ENCODE results near the gene SNTA1.
"Not testable (repeated sequence)": the region's sequence is repeated elsewhere in the genome, so short reads cannot be mapped to it uniquely, and the experiment has no call there.

SNTA1 gene

DNA sequence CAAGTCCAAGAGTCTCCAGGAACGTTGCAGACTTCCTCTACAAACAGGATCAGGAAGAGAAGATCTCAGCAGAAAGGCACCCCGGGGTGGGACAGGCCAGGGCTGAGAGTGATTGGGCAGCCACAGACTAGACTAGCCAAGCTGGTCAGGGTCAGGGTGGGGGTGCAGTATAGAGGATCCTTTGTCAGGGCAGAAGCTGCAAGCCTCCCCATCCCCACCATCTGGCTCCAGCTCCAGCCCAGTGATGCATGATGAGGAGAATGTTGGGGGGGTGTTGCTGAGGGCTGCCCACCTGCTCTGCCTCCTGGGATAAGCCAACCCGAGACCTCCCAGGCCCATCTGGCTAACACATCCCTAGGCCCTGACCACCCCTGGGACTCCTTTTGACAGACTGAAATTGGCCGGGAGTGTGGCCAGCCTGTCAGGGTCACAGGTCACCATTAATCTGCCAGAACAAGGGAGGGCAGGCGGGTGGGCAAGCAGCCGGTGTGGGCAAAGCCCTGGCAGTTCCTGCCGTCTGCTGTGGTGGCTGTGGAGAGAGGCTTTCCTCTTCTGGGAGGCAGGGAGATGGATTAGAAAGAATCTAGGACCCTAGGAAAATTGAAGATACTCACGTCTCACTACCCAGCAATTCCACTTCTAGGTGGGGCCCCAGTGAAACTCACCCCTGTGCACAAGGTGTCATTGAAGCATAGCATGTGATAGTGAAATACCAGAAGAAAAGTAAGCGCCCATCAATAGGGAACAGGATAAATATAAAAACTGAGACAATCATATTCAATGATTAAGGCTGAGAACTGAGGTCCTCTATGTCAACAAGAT is 22.1 kb upstream of the SNTA1 start:
- no peak for DNase-seq (ENCODE audit: low read depth)

DNA sequence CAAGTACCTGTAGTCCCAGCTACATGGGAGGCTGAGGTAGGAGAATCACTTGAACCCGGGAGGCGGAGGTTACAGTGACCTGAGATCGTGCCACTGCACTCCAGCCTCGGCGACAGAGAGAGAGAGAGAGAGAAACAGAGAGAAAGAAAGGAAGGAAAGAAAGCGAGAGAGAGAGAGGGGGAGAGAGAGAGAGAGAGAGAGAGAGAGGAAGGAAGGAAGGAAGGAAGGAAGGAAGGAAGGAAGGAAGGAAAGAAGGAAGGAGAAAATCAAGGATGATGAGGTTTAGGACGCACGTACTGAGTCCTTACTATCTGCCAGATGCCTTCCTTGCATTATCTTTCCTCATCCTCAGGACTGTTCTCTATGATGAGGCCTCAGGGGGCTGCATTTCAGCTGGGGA is 21.2 kb upstream of the SNTA1 start:
- DNase-seq (ENCODE audit: low read depth) = not testable (repeated sequence)

DNA sequence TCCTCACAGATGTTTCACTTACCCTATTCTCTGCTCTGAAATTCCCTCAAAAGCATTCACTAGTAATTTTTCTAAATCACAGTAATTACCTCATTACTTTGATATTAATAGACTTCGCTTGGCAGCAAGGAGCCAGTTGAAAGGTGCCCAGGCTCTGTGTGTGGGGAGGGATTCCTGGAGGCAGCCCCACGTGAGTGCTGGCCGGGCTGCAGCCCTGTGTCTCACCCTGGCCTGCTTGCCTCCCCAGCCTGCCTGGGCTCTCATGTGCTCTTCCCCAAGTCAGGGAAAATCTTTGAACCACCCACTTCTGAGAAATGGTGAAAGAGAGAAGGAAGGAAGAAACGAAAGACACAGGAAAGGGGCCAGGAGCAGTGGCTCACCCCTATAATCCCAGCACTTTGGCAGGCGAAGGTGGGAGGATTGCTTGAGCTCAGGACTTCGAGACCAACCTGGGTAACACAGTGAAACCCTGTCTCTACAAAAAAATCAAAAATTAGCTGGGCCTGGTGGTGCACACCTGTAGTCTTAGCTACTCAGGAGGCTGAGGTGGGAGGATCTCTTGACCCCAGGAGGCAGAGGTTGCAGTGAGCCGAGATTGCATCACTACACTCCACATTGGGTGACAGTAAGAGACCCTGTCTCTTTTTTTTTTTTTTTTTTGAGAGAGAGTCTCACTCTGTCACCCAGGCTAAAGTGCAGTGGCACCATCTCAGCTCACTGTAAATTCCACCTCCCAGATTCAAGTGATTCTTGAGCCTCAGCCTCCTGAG is 20.0 kb upstream of the SNTA1 start:
- no peak for DNase-seq (ENCODE audit: low read depth)

DNA sequence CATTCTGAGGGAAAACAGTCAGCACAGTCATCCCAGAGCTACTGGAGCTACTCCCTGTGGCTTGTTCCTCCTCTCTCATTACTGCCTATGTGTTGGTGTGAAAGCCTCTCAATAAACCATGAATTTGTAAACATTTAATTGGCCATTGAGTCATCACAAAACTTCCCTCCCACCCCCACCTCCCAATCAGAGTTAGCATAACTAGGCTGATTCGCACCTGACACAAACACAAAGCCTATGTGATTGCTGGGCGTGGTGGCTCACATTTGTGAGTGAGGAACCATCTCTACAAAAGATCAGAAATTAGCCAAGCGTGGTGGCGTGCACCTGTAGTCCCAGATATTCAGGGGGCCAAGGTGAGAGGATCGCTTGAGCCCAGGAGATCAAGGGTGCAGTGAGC is 17.1 kb upstream of the SNTA1 start:
- no peak for DNase-seq (ENCODE audit: low read depth)

DNA sequence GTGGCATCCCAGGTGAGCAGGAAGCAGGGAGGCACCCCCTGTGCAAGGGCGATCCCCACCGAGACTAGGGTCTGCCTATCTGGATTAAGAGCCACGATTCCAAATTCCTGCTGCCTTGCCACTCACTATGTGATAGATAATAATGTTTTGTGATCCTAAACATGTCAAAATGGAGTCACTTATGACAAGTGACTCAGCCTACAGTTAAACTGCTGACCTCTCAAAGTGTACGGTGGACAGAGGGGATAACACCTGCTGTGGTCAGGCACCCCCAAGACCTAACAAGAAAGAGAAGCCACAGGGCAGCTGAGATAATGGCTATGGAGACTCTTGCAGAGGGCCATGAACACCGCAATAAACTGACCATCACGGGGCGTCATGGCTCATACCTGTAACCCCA is 16.0 kb upstream of the SNTA1 start:
- no peak for DNase-seq (ENCODE audit: low read depth)

DNA sequence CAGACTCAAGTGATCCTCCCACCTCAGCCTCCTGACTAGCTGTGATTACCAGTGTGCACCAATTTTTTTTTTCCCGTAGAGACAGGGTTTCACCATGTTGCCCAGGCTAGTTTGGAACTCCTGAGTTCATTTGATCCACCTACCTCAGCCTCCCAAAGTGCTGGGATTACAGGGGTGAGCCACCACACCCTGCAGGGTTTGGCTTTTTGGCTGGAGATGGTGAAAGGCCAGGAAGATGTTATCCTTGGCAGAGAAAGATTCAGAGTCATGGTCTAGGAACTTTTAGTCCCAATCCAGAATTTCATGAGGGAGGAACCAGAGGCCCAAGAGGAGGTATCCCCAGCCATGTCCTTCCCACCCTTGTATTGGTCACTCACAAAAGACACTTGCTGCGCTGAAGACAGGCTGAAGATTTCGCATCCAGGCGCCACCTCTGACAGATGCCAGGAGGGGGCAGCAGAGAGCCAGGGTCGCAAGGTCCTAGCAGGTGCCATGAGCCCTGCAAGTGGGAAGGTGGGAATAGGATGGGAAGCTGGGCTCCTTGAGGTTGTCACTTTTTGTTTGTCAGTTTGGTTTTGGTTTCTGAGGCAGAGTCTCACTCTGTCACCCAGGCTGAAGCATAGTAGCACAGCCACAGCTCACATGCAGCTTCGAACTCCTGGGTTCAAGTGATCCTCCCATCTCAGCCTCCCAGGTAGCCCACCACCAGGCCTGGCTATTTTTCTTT is 13.5 kb upstream of the SNTA1 start:
- peak; percentile 75 for DNase-seq (ENCODE audit: low read depth)

DNA sequence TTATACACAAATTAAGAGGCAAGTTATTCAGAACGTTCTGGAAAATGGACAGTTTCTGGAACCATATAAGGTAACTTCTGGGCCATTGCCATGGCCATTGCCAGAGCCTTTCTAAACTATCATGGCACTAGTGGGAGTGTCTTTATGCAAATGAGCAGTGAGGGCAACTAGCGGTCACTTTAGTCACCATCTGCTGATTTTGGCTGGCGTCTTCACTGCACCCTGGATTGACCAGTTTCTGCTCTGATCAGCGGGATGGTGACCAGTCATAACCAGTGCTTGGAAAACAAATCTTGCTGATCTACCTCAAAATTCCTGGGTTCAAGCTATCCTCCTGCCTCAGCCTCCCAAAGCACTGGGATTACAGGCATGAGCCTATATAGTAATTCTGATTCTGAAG is 7.3 kb upstream of the SNTA1 start:
- peak; percentile 67 for DNase-seq (ENCODE audit: low read depth)

DNA sequence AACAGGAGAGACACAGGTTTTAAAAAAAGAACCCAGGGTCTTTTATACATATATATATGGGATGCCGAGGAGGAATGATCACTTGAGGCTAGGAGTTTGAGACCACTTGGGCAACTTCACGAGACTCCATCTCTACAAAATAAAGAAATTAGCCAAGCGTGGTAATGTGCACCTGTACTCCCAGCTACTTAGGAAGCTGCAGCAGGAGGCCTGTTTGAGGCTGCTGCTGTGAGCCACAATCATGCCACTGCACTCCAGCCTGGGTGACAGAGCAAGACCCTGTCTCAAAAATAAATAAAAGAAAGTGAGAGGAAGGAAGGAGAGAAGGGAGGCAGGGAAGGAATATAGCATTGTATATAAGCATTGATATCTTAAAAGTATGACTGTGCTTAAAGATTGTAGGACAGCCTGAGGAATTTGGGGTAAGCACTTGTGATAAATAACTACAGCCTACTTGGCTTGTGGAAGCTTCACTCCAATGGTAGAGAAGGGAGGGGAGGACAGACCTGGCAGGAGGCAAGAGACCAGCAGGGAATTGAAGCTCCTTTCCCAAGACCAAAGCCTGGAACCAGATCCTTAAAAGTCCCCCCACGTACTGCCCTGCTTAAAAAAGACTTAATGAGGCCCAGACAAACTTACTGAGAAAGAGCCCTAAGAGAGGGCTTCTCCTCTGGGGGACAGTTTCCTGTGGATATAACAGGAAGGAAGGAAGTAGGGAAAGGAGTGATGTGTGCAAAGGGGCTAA is 2.5 kb upstream of the SNTA1 start:
- no peak for DNase-seq (ENCODE audit: low read depth)

DNA sequence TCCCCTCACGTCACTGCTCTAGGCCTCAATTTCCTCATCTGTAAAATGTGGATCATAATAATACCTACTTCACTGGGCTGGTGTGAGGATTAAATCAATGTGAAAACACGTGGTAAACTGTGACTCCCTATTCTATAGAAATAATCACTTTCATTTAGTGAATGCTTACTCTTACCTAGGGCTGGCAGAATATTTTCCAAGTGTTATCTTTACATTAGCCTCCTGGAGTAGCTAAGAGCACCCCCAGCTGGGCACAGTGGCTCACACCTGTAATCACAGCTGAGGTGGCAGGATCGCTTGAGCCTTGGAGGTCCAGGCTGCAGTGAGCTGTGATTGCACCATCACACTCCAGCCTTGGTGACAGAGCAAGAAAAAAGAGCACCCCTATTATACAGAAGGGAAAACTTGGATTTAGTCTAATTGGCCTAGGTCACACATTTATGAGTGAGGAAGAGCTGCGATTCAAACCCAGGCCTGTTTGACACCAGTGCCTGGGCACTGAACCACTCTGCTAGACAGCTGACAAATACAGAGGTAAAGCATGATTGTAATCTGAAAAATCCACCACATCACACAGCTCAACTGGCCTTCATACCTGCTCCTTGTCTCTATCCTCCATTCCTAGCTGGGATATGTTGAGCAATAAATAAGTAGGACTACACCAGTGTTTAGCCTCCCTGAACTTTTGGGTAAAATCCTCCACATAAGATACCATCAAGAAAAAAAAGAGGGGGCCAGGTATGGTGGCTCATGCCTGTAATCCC is 1.4 kb upstream of the SNTA1 start:
- peak; percentile 11 for DNase-seq (ENCODE audit: low read depth)

DNA sequence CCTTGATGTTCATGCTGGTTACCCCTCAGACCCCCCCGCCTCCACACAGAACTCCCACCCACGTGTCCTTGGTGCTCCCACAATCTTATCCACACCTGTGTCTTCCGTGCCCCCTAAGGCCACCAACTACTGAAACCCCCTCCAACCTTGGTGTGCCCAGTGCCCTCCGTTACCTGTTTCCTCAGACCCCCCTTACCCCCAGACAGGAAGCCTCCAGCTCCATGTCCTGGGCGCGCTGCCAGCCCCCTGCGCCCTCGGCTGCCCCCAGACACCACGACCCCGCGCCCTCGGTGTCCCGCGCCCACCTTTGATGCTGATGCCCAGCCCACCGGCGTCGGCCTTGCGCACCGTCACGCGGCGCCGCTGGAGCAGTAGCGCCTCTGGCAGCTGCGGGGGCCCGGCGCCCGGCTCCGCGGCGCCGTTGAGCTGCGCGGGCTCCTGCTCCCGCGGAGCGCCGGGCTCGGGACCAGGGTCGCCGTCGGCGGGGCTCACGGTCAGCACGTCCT is 504 bp downstream of the SNTA1 start:
- DNase-seq (ENCODE audit: low read depth) = no peak

DNA sequence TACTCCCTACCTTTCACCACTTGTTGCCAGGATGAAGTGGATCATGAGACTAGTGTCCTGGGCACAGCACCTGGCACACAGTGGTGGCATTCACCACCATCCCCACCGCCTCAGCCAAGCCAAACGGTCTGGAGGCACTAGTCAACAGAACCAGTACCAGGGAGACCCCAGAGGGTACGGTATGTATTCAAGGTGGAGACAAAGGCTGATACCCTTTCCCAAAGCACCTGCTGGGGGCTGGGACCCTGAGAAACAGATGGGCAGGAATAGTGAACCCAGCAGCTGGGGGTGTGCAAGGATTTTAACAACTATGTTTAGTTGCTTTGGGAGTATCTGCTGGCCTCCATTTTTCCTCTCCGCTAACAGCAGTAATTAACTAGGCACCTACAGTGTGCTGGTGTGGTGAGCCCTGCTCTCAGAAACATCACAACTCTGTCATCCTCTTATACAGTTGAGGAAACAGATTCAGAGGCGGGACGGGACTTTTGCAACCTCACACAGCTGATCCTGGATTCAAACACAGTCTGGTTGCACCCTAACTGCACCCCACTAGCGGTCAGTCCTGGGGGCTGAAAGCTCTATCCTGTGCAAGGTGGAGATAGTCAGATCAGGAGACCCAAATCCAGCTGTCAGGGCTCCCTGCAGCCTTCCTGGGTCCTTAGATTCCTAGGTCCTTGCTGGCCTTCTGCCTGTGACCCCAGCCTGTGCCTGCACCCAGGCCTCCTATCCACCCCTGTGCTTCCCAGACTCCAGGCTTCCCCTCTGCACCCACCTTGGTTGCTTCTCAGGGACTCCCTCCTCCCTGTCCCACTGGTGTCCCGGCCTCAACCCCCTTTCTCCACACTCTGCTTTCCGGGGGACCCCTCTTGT is 1.2 kb downstream of the SNTA1 start:
- no peak for DNase-seq (ENCODE audit: low read depth)

DNA sequence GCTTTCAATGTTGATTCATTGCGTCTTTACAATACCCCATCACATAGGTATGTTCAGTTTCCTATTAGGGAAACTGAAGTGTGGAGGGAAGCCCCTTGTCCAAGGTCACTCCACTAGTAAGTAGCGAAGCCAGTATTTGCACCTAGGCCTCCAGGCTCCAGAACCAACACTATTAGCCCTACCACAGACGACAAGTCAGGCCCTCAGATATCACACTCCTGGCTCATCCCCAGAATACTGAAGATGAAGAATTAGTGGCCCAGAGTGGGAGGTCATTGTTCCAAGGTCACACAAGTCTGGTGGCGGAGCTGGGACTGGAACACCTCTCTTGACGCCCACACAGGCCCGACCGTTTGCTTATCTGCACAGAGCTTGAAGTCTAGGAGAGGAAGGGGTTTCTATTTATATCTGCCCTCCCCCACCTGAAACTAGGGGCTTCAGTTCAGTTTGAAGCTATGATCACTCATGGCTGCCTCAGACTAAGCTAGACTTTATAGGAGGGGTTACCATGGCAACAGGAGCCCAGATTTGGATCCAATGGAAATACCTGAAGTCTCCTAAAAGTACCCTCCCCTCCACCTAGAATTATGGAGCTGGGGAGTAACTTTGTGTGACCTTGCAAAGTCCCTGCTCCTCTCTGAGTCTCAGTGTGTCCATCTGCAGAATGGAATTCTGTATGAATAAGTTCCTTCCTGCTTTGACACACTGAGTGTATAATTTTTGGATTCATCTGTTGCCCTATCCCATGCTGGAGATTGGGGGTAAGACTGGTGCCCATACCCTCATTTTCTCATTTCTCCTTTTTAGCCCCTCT is 2.2 kb downstream of the SNTA1 start:
- no peak for DNase-seq (ENCODE audit: low read depth)

DNA sequence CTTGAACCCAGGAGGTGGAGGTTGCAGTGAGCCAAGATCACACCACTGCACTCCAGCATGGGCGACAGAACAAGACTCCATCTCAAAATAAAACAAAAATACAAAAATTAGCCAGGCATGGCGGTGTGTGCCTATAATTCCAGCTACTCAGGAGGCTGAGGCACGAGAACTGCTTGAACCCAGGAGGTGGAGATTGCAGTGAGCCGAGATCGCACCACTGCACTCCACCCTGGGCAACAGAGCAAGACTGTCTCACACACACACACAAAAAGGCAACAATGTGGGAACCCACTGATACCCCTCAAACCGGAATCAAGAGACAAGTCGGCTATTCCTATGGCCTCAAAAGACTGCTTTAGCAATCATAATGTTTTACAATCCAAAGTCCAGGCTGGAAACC is 3.0 kb downstream of the SNTA1 start:
- not testable (repeated sequence) for DNase-seq (ENCODE audit: low read depth)

DNA sequence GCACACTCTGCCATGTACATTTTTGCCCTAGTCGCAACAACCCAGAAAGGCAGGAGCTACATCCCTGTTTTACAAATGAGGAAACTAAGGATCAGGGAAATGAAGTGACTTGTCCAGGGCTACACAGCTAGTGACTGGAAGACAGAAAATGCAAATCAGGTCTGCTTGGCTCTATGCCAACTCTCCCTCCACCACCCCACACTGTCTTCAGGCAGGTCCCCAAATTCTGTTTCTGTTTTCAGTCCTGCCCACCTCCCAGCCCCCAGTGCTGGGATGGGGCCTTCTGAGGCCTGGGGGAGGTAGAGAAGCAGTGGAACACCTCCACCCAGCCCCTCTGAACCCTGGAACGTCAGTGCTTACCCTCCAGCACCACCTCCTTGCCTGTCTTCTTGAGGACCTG is 5.1 kb downstream of the SNTA1 start:
- no peak for DNase-seq (ENCODE audit: low read depth)

DNA sequence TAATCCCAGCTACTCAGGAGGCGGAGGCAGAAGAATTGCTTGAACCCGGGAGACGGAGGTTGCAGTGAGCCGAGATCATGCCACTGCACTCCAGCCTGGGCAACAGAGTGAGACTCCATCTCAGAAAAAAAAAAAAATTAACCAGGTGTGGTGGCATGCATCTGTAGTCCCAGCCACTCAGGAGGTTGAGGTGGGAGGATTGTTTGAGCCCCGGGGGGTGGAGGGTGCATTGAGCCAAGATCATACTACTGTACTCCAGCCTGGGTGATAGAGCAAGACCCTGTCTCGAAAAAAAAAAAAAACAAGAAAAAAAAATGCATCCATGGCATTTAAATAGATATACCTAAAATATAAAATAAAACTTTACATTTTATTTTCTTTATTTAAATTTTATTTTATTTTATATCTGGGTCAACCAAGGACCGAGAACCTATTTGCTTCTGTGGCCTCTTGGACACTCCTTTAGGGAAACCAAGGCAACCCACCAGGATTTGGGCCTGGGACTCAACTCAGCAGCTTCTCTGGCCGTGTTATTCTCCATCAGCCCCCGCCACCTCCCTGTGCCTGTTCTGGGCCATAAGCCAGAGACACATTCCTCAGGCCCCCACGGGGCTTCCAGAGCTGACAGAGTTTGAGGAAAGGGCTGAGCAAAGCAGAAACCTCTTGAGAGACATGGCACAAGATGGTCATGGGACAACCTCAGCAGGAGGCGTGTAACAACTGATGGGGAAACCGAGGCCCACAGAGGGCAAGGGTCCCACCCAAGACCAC is 6.2 kb downstream of the SNTA1 start:
- peak; percentile 57 for DNase-seq (ENCODE audit: low read depth)

DNA sequence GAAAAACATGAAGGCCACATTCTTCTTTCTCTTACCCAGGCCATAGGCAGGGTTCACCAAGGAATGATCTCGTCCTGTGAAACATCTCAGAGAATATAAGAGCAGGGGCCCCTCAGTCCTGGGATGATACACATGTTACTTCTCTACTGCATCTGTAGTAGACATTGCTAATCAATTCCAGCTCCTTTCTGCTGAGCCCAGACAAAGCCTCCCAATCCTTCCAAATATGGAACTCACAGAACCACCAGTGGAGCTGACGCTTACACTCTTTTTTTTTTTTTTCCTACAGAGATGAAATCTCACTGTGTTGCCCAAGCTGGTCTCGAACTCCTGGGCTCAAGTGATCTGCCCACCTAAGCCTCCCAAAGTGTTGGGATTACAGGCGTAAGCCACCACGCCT is 9.1 kb downstream of the SNTA1 start:
- DNase-seq (ENCODE audit: low read depth) = no peak

DNA sequence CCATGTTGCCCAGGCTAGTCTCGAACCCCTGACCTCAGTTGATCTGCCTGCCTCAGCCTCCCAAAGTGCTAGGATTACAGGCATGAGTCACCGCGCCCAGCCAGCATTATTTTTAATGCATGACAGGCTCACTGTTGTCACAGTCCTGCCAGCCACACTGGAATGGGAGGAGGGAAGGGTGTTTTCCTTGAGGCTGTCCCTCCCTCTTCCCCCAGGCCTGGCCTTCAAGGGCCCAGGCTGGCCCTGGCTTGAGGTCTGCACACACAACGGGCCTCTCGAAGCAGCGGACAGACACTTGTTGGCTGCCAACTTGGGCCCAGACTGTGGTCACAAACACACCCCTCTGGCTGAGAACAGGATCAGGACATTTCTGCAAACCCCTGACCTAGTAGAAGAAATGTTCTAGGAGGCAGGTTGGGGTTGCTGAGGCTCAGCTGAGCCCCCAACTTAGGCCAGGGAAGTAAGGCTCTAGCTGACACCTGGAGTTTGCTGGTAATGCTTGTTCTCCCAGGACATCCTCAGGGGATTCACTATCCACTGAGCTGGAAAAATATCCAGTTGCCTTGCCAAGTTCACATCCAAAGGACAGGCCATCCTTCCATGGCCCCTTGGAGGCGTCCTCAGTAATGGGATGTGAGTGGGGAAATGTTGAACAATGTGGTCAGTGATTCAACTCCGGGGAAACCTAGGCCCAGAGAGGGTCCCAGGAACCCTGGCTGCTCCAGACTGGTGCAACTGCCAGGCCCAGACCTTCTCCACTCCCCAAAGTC is 9.9 kb downstream of the SNTA1 start:
- peak; percentile 50 for DNase-seq (ENCODE audit: low read depth)
